Mesendoderm (in vitro differentiated cells): Measurements from ENCODE around the gene SLC45A3.

Experiments used
- DNase-seq: peaks from one replicate; pipeline ENCODE4 v3.0.0; 2013
- H2AK5ac ChIP-seq: 2 replicates; pipeline ENCODE4 v1.6.1; 2013; ENCODE audit warnings: low read length, inconsistent platforms
- H2BK120ac ChIP-seq: 2 replicates; pipeline ENCODE4 v1.6.1; 2013; ENCODE audit warnings: low read depth, mild to moderate bottlenecking, low read length, moderate library complexity, mixed read lengths
- H2BK15ac ChIP-seq: replicated peaks from 2 replicates; pipeline ENCODE4 v1.6.1; 2013; ENCODE audit warnings: low read depth, mild to moderate bottlenecking, moderate library complexity
- H2BK5ac ChIP-seq: 2 replicates; pipeline ENCODE4 v1.6.1; 2013; ENCODE audit warnings: low read length, inconsistent platforms
- H3K18ac ChIP-seq: 2 replicates; pipeline ENCODE4 v1.6.1; 2013; ENCODE audit warnings: mild to moderate bottlenecking, low read length, mixed read lengths
- H3K23ac ChIP-seq: one replicate; pipeline ENCODE4 v1.6.1; 2013; ENCODE audit warnings: low read length
- H3K27ac ChIP-seq: 2 replicates; pipeline ENCODE4 v1.5.1; 2013; ENCODE audit warnings: low read depth, mild to moderate bottlenecking, inconsistent platforms, low read length, moderate library complexity
- H3K27me3 ChIP-seq: 2 replicates; pipeline ENCODE4 v1.6.1; 2013; ENCODE audit warnings: low read length, control low read depth, mild to moderate bottlenecking, inconsistent platforms; ENCODE audit not compliant: insufficient read depth, poor library complexity
- H3K36me3 ChIP-seq: 2 replicates; pipeline ENCODE4 v1.6.1; 2013; ENCODE audit warnings: low read length, inconsistent platforms; ENCODE audit not compliant: control insufficient read depth, insufficient read depth
- H3K4ac ChIP-seq: one replicate; pipeline ENCODE4 v1.6.1; 2013; ENCODE audit warnings: low read depth, mild to moderate bottlenecking, low read length, moderate library complexity
- H3K4me1 ChIP-seq: 2 replicates; pipeline ENCODE4 v1.6.1; 2013; ENCODE audit warnings: low read depth, low read length, inconsistent platforms; ENCODE audit not compliant: control insufficient read depth
- H3K4me2 ChIP-seq: 2 replicates; pipeline ENCODE4 v1.6.1; 2013; ENCODE audit warnings: low read length
- H3K4me3 ChIP-seq: 2 replicates; pipeline ENCODE4 v1.5.1; 2013; ENCODE audit warnings: mild to moderate bottlenecking, low read length
- H3K56ac ChIP-seq: one replicate; pipeline ENCODE4 v1.6.1; 2013; ENCODE audit warnings: low read length
- H3K79me1 ChIP-seq: 2 replicates; pipeline ENCODE4 v1.6.1; 2013; ENCODE audit warnings: low read length, inconsistent platforms
- H3K79me2 ChIP-seq: 2 replicates; pipeline ENCODE4 v1.6.1; 2013; ENCODE audit warnings: mild to moderate bottlenecking, low read length; ENCODE audit not compliant: control insufficient read depth, insufficient read depth
- H3K9ac ChIP-seq: 2 replicates; pipeline ENCODE4 v1.6.1; 2013; ENCODE audit warnings: low read length, inconsistent platforms
- H4K5ac ChIP-seq: one replicate; pipeline ENCODE4 v1.6.1; 2013; ENCODE audit warnings: low read length
- H4K8ac ChIP-seq: one replicate; pipeline ENCODE4 v1.6.1; 2013; ENCODE audit warnings: low read depth, mild to moderate bottlenecking, control low read depth, low read length, moderate library complexity
- WGBS: extraction: QIAGEN DNeasy Blood & Tissue Kit; methylation state at CpG from one replicate; pipeline ENCODE4 v1.1.7; 2013; ENCODE audit warnings: low lambda C conversion rate, missing lambda C conversion rate; ENCODE audit not compliant: insufficient coverage; ENCODE audit errors: extremely low coverage; 5-methylcytosine and 5-hydroxymethylcytosine counted together

The SLC45A3 gene

DNA sequence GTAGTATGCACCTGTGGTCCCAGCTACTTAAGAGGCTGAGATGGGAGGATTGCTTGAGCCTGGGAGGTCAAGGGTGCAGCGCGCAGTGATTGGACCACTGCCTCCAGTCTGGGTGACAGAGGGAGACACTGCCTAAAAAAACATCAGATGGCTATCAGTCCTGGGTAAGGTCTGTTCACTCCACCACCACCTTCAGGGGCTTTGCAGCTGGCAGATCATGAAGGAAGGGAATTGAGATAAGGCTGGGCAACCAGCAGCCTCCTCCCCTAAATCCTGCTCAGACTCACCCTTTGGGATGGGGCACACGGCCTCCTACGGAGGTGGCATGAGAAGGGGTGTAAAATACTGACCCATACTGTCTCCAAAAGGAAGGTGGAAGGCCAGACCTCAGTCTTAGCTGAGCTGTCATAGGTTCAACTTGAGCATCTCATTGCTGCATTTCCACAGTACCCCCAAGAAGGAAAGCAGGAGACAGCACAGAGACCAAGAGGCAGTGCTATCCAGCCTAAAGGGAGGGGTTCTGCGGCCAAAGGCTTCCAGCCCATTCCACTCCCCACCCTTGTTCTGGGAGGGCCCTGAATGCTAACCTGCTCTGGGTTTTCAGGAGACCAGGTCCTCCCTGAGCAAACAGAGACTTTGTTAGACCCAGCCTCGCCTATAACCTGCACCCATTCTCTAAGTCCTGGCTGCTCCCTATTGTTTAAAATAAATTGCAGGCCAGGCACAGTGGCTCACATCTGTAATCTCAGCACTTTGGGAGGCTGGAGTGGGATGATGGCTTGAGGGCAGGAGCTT lies 13.7 kb downstream of the SLC45A3 start:
- no peak overlapping the region for H2BK15ac ChIP-seq
- no peak overlapping the region for H3K18ac ChIP-seq
- no peaks in the 10 kb centered on the region for H3K79me2 ChIP-seq
- no peak overlapping the region for H3K56ac ChIP-seq
- WGBS, result no CpG with 5 or more reads among the region's 6 CpGs
- no peak overlapping the region for H3K23ac ChIP-seq
- H3K4me3 ChIP-seq, result no peak overlapping the region
- no peak overlapping the region for H2BK120ac ChIP-seq
- H3K27ac ChIP-seq, result no peak overlapping the region
- H4K5ac ChIP-seq, result no peak overlapping the region
- H3K9ac ChIP-seq, result no peak overlapping the region
- DNase-seq, result no peak
- no peaks in the 10 kb centered on the region for H3K36me3 ChIP-seq
- peaks cover 13% of the 10 kb centered on the region for H3K4me1 ChIP-seq
- no peak overlapping the region for H4K8ac ChIP-seq
- H3K4me2 ChIP-seq, result no peak overlapping the region
- no peak overlapping the region for H2BK5ac ChIP-seq
- H2AK5ac ChIP-seq, result no peak overlapping the region
- H3K27me3 ChIP-seq, result no peaks in the 10 kb centered on the region
- no peaks in the 10 kb centered on the region for H3K79me1 ChIP-seq
- H3K4ac ChIP-seq, result no peak overlapping the region

DNA sequence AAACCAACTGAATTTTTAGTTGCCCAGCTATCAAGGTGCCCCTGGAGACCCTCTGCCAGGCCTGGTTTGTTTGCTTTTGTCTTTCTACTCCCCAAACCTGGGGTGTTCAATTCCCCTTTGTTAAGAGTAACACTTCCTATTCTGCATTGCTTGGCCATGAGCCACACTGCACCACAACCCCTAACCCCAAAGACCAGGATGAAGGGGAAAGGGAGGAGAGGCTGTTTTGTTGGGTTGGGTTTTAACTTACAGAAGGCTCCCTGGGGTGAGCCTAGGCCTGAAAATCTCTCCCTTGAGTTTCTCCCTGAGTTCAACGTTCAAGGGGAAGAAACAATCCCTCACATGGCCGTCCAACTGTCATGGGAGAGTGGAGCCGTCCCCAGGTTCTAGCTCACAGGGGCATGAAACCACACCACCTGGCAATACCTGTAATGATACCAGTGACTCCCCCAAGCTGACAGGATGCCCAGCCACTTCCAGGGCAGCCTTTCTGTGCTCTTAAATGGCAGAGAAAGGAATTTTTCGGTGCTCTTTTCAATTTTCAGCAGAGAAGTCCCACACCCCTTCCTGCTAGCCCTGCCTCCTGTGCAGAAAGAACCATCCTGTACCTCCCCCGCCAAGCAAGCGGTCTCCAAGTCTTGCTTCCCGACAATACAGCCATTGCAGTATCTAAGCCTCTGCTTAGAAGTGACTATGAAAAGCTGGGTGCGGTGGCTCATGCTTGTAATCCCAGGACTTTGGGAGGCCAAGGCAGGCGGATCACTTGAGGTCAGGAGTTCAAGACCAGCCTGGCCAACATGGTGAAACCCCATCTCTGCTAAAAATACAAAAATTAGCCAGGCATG lies 14.9 kb downstream of the SLC45A3 start:
- H3K27me3 ChIP-seq, result no peaks in the 10 kb centered on the region
- no peaks in the 10 kb centered on the region for H3K79me2 ChIP-seq
- H2BK5ac ChIP-seq, result no peak overlapping the region
- H3K56ac ChIP-seq, result peak overlapping the region; percentile 38
- DNase-seq, result no peak
- H4K5ac ChIP-seq, result no peak overlapping the region
- H4K8ac ChIP-seq, result no peak overlapping the region
- H3K9ac ChIP-seq, result no peak overlapping the region
- no peak overlapping the region for H2BK120ac ChIP-seq
- no peak overlapping the region for H2AK5ac ChIP-seq
- H3K4me1 ChIP-seq, result peaks cover 9% of the 10 kb centered on the region
- no peak overlapping the region for H3K4ac ChIP-seq
- no peaks in the 10 kb centered on the region for H3K36me3 ChIP-seq
- H3K27ac ChIP-seq, result no peak overlapping the region
- H3K4me2 ChIP-seq, result no peak overlapping the region
- no peak overlapping the region for H3K18ac ChIP-seq
- no CpG with 5 or more reads among the region's 9 CpGs for WGBS
- H2BK15ac ChIP-seq, result no peak overlapping the region
- H3K23ac ChIP-seq, result no peak overlapping the region
- H3K79me1 ChIP-seq, result no peaks in the 10 kb centered on the region
- H3K4me3 ChIP-seq, result no peak overlapping the region

DNA sequence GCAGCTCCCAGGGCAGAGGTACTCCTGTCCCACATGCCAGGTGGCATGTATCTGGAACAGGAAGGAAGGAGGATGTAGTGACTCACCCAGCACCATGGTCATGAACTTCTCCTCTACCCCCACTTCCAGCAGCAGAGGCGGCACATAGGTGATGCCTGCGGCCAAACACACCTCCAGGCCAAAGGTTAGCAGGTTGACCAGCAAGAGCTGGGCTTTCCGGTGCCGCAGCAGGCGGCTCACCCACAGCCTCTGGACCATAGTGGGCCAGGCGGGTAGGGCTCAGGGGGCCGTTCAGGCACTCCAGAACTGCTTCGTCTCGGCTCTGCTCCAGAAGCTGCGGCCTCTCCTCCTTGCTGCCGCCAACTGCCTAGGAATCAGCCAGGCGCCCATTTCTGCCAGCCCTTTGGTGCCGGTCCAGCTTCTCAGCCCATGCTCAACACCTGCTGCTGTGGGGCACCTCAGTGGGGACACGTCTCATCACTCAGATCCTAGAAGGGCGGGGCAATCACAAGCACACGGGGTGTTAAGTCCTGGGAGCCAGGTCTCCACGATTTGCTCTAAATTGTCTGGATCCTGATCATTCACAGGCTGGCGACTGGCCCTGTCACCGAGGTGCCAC lies 15.8 kb downstream of the SLC45A3 start:
- Histone ChIP-seq H3K9ac (no peak overlapping the region), H2BK15ac (no peak overlapping the region), H3K4me3 (no peak overlapping the region), H3K4ac (no peak overlapping the region), H3K4me1 (peaks cover 5% of the 10 kb centered on the region), H3K79me2 (no peaks in the 10 kb centered on the region), H2BK5ac (no peak overlapping the region), H3K18ac (no peak overlapping the region), H4K8ac (no peak overlapping the region), H2BK120ac (no peak overlapping the region), H3K27me3 (no peaks in the 10 kb centered on the region), H4K5ac (no peak overlapping the region), H3K36me3 (no peaks in the 10 kb centered on the region), H3K56ac (no peak overlapping the region), H3K23ac (no peak overlapping the region), H3K27ac (no peak overlapping the region), H3K4me2 (no peak overlapping the region), H3K79me1 (no peaks in the 10 kb centered on the region), H2AK5ac (no peak overlapping the region)
- no CpG with 5 or more reads among the region's 19 CpGs for WGBS
- DNase-seq, result no peak

DNA sequence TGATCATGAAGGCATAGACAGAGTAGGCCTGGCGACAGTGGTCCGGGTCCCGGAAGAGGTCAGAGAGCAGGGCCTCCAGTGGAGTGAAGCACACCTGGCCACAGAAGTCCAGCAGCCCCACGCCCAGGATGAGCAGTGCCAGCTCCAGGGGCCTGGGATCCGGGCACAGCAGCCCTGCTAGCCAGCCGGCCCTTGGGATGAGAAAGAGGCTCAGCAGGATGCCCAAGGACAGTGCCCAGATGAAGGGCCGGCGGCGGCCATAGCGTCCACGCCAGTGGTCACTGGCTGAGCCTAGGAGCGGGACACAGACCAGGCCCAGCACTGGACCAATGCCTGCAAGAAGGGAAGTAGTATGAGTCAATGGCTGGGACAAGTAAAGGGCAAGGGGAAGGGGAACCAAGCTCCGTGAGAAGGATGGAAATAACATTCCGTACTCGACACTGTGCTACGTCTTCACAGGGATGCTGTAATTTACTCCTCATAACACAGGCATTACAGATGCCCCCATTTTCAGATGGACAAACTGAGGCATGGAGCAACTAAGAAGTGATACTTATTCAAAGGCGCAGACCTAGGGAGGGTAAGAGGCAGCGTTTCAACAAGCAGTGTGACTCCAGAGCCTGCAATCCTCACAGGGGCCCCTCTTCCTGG lies 16.9 kb downstream of the SLC45A3 start:
- Histone ChIP-seq H2AK5ac (no peak overlapping the region), H4K8ac (no peak overlapping the region), H3K4me3 (no peak overlapping the region), H2BK5ac (no peak overlapping the region), H2BK15ac (no peak overlapping the region), H2BK120ac (no peak overlapping the region), H3K9ac (no peak overlapping the region), H3K36me3 (no peaks in the 10 kb centered on the region), H3K27ac (no peak overlapping the region), H3K23ac (no peak overlapping the region), H3K4ac (no peak overlapping the region), H3K56ac (no peak overlapping the region), H3K27me3 (no peaks in the 10 kb centered on the region), H3K79me2 (no peaks in the 10 kb centered on the region), H3K18ac (no peak overlapping the region), H3K4me2 (no peak overlapping the region), H3K4me1 (peaks cover 5% of the 10 kb centered on the region), H3K79me1 (no peaks in the 10 kb centered on the region), H4K5ac (no peak overlapping the region)
- no CpG with 5 or more reads among the region's 18 CpGs for WGBS
- no peak for DNase-seq

DNA sequence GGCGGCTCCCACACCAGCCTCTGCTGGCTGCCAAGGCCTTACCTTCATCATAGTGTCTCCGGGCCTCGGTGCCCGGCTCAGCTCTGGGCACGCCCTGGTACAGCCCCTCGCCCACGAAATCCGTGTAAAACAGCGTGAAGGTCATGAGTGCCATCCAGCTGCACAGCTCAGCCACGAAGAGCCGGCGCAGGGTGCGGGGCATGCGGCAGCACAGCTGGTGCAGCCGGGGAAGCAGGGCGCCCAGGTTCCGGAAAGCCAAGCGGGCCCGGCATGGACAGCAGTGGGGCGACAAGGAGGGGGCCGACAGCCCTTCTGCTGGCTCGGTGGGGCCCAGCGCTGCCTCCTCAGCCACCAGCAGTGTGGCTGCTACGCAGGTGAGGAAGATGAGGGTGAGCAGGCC lies 17.5 kb downstream of the SLC45A3 start:
- H3K4me2 ChIP-seq, result no peak overlapping the region
- H3K4me3 ChIP-seq, result no peak overlapping the region
- H4K5ac ChIP-seq, result no peak overlapping the region
- no peak overlapping the region for H2AK5ac ChIP-seq
- H3K9ac ChIP-seq, result no peak overlapping the region
- no peak overlapping the region for H3K27ac ChIP-seq
- H3K79me2 ChIP-seq, result no peaks in the 10 kb centered on the region
- H3K18ac ChIP-seq, result no peak overlapping the region
- H3K27me3 ChIP-seq, result no peaks in the 10 kb centered on the region
- H4K8ac ChIP-seq, result no peak overlapping the region
- H3K56ac ChIP-seq, result no peak overlapping the region
- H2BK15ac ChIP-seq, result no peak overlapping the region
- no peak overlapping the region for H2BK120ac ChIP-seq
- no CpG with 5 or more reads among the region's 24 CpGs for WGBS
- H3K36me3 ChIP-seq, result no peaks in the 10 kb centered on the region
- H2BK5ac ChIP-seq, result no peak overlapping the region
- peaks cover 5% of the 10 kb centered on the region for H3K4me1 ChIP-seq
- no peak overlapping the region for H3K4ac ChIP-seq
- H3K79me1 ChIP-seq, result no peaks in the 10 kb centered on the region
- H3K23ac ChIP-seq, result no peak overlapping the region
- DNase-seq, result no peak
